GM19455 (cell line): Measurements from ENCODE around the gene DDX27.

Source experiments
- ATAC-seq: cut with Tn5 transposase; IDR thresholded peaks from one replicate; pipeline ENCODE4 v1.9.1; 2021; ENCODE audit not compliant: unreplicated experiment

DDX27 gene

GRCh38 chr20:49247792-49248191 lies 28.6 kb downstream of the DDX27 start:
- no peak for ATAC-seq

- ATAC-seq = no peak
Observed at GRCh38 chr20:49248301-49248700, 29.1 kb downstream of the DDX27 start.

- ATAC-seq = no peak
Observed at GRCh38 chr20:49248879-49249665, 29.9 kb downstream of the DDX27 start.

- ATAC-seq = no peak
Observed at GRCh38 chr20:49252556-49253350, 33.5 kb downstream of the DDX27 start.

GRCh38 chr20:49256261-49256660 lies 37.0 kb downstream of the DDX27 start:
- ATAC-seq = no peak

GRCh38 chr20:49259284-49259683 lies 40.1 kb downstream of the DDX27 start:
- no peak for ATAC-seq

- ATAC-seq = no peak
Observed at GRCh38 chr20:49259799-49260198, 40.6 kb downstream of the DDX27 start.

- no peak for ATAC-seq
Observed at GRCh38 chr20:49260218-49260617, 41.0 kb downstream of the DDX27 start.

GRCh38 chr20:49261173-49261572 lies 42.0 kb downstream of the DDX27 start:
- ATAC-seq = no peak

- no peak for ATAC-seq
Observed at GRCh38 chr20:49262444-49262843, 43.2 kb downstream of the DDX27 start.

- ATAC-seq = no peak
Observed at GRCh38 chr20:49267327-49267726, 48.1 kb downstream of the DDX27 start.

GRCh38 chr20:49268600-49269365 lies 49.6 kb downstream of the DDX27 start:
- ATAC-seq = no peak

- no peak for ATAC-seq
Observed at GRCh38 chr20:49270177-49270576, 51.0 kb downstream of the DDX27 start.

- no peak for ATAC-seq
Observed at GRCh38 chr20:49270736-49271135, 51.5 kb downstream of the DDX27 start.

GRCh38 chr20:49272654-49273053 lies 53.4 kb downstream of the DDX27 start:
- ATAC-seq = no peak

GRCh38 chr20:49273696-49274277 lies 54.6 kb downstream of the DDX27 start:
- no peak for ATAC-seq

- ATAC-seq = no peak
Observed at GRCh38 chr20:49275216-49275615, 56.0 kb downstream of the DDX27 start.

- ATAC-seq = no peak
Observed at GRCh38 chr20:49275636-49276035, 56.4 kb downstream of the DDX27 start.

GRCh38 chr20:49276161-49276960 lies 57.1 kb downstream of the DDX27 start:
- no peak for ATAC-seq
